Activated CD4-positive, CD25-positive, alpha-beta regulatory T cell treated with anti-CD3 and anti-CD28 coated beads, Interleukin-2, amount 50 U/mL, for 16 hours (primary cell): Measurements from ENCODE around the gene HNF1B.
"Not testable (repeated sequence)": the region's sequence is repeated elsewhere in the genome, so short reads cannot be mapped to it uniquely, and the experiment has no call there.

Experiments used
- DNase-seq: peaks from one replicate; pipeline ENCODE4 v3.0.0-alpha.2; 2020; ENCODE audit warnings: low read depth, low spot score

Gene HNF1B

DNA sequence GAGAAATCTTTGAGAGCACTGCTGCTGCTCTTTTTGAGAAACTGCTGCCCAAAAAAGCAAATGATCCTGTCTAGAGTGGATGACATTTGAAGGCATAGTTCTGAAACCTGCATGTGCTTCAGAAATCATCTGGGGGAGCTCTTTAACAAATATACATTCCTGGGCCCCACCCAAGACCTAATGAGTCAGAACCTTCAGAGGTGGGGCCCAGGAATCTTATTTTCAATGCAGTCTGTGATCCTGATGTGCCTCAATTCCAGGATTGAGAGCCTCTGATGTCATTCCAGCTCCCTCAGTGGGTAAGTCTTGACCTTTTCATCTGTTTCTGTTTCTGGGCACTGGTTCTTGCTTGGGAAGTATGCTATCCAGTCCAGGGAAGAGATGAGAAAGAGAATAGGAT is 42.3 kb downstream of the HNF1B start:
- no peak for DNase-seq

DNA sequence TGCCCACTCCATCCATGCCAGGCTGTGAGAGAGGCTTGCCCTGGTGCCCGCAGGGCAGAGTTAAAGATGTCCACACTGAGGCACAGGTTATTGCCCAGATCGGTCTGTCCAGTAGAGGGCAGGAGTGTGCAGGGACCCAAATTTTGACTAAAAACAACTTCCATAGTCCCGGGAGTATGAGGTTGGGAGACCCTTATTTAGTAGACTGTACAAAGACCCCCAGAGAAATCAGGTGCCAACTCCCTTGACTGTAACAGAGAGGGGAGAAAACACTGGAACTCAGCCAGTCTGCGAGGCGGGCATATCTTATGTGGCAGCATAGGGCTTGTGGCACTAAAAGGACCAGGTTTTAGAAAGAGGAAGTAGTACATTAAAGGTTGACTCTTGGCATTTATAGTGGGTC is 43.4 kb downstream of the HNF1B start:
- peak; percentile 4 for DNase-seq

DNA sequence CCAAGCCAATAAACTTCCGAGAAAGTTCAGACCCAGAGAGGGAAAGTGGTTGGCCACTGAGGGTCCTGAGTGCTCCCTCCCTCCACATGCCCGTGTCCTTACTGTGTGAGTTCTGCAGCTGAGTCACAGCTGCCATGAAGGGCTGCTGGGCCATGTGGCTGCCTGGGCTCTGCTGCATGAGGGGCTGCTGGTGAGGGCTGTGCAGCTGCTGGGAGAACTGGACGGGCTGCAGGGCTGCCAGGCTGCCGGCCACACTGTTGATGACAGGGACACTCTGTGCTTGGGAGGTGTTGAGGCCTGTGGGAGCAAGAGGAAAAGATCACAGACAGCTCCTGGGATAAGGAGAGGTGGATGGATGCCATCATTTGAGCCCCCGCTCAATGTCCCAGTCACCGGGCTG is 44.0 kb downstream of the HNF1B start:
- no peak for DNase-seq

DNA sequence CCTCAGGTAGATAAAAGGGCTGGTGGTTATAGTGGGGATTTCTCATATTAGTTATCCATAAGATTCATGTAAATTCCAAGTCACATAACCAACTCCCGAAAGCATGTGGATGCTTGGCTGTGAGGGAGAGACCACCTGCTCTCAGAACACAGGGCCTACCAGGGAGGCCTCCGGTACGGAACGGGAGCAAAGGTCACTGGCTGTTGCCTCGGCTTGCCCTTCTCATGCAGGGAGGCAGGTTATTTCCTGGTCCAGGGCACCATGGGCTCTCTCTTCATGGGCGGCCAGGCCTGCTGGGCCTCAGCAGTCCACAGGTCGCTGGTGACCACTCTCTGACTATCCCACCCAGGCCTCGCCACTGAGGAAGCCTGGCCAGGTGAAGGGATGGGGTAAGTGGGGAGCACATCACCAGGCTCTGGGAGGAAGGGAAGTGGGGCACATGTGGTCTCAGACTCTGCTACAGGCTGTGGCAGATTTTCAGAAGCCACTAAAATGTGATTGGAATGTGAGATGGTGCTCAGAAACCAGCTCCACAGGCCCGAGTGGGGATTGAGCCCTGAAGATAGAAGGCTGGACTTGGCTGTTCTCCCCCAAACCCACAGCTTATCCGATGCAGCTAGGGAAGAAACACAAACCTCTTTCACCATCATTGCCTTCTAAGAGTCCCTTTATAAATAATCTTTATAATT is 45.4 kb downstream of the HNF1B start:
- no peak for DNase-seq

DNA sequence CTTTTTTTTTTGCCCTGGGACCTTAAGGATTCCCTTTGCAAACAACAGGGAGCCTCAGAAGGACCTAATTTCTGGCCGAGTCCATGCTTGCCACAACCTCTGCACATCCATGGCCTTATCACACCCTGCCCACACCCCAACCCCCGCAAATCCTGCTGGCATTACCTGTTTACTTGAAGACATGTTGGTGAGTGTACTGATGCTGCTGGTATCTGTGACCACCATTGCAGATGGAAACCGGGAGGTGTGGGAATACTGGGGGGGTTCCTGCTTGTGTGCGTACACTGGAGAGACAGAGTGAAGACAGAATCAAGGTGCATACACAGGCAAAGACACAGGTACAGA is 46.0 kb downstream of the HNF1B start:
- no peak for DNase-seq

DNA sequence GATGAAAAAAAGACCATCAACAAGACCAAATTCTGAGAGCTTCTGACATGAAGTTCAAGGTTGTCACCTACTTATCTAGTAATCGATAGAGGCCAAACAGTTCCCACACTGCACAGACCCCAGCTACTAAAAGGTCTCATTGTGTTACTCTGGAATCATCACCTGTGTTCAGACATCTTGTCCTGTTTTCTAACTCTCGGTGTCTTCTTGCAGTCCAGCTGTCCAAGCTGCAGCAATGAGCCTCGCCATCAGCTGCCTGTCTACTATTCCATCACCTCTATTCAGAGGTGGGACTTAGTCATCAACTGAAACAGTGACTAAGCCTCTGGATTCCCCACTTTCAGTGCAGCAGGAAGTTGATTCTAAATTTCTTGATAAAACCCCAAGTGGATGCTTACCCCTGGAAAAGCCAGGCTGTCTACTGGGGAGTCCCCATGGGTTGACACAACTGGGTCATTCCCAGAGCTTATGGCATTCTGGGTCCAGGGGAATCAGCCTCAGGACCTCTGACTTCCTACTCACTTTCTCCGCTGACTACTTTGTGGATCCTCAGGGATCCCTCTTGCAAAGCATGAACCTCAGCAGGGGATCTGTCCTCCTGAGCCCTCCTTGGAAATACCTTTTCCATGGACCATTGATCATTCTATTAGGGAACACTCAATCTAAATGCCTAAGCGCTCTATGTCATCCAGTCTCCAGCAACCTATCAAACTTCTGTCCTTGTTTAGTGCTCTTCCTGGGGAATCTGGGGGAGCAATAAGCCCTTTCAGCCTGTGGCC is 46.5 kb downstream of the HNF1B start:
- no peak for DNase-seq

DNA sequence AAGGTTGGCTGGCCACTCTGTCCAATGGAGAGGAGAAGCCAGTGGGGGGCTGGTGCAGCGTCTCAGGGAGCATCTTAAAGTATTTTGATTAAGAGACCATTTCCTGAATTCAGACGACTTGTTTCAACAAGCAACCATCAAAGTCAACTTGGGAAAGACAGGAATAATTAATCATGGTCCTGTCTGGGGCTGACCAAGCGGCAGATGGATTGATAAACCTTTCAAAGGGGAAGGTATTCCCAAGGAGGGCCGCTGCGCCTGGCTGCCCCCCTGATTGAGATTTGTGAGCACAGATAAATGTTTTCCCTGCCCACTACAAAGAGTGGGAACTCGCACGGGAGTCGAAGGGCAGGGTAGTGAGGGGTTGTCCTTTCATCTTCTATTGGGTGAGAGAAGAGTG is 47.5 kb downstream of the HNF1B start:
- DNase-seq: no peak

DNA sequence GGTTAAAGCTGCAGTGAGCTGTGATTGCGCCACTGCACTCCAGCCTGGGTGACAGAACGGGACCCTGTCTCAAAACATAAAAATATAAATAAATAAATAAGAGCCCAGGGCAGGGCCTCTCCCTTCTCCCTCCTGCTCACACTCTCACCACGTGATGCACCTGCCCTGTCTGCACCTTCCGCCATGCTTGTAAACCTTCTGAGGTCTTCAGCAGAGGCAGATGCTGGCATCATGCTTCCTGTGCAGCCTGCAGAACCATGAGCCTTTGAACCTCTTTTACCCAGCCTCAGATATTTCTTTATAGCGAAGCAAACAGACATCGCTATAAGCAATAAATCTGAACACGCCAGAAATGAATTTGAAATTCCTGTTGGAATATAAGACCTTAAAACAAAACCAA is 48.5 kb downstream of the HNF1B start:
- DNase-seq: no peak

DNA sequence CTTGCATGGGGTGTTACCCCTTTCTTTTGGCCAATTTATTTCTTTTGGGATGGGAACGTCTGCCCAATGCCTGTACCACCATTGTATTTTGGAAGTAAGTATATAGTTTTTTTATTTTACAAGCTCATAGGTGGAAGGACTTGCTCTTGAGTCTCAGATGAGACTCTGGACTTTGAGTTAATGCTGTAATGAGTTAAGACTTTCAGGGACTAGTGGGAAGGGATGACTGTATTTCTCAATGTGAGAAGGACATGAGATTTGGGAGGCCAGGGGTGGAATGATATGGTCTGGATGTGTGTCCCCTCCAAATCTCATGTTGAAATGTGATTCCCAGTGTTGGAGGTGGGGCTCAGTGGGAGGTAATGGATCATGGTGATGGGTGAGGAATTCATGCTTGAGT is 49.1 kb downstream of the HNF1B start:
- no peak for DNase-seq

DNA sequence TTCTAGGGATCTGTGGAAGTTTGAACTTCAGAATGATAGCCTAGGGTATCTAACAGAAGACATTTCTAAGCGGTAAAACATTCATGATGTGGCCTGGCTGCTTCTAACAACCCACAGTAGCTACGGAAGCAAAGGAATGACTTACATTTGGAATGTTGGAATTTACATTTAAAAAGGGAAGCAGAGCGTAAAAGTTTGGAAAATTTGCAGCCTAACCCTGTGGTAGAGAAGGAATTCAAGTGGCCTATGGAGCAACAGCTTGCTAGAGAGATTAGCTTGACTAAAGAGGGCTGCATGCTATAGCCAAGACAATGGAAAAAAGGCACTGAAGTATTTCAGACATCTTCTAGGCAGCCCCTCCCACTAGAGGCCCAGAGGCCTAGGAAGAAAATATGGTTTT is 50.1 kb downstream of the HNF1B start:
- DNase-seq: no peak

DNA sequence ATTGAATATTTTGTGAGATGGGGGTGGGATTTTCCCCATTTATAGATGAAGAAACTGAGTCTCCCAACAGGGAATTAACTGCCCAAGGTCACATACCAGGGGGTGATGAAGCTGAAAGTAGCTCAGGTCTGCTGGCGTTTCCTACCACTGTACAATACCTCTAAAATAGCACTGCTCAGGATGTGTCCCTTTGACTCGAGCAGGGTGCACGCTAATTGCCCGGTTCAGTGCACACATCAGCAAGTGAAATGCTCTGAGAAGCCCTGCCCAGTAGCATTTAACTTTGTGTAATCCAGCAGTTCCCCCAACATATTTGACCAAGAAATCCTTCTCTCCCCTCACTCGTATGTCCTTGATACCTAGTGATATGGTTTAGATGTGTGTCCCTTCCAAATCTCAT is 51.5 kb downstream of the HNF1B start:
- no peak for DNase-seq

DNA sequence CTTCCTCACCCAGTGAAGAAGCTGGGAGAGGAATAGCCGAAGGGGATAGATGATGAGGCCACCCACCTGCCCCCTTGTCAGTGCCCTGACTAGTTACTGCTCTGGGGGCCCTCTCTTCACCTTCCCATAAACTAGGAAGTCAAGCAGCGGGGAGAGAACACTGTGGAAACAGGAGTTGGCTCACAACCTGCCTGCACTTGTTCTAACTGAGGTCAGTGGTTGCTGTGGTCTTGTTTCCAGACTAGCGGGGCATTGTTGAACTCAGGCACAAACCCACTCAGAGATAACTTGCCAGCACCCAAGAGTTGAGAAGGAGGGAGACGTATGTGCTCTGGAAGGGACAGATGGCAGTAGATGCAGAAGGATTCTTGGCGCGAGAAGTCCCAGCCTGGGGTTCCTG is 53.1 kb downstream of the HNF1B start:
- DNase-seq: no peak

DNA sequence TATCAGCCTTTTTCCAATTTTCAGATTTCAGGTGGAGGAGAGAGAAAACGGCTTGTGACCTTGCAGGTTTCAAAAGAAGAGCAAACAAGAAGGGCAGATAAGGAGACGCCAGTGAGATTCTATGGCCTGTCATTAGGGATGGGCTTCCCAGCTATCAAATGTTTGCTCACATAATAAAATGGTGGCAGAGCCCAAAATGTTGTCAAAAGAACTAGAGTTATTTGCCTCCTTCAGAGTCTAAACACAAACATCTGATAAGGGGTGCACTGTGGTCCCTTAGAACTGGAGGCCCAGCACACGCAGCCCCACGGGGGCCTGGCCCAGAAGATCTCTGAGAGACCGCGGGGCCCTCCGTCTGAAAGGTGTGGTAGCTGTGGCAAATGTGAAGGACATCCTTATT is 55.5 kb downstream of the HNF1B start:
- no peak for DNase-seq

DNA sequence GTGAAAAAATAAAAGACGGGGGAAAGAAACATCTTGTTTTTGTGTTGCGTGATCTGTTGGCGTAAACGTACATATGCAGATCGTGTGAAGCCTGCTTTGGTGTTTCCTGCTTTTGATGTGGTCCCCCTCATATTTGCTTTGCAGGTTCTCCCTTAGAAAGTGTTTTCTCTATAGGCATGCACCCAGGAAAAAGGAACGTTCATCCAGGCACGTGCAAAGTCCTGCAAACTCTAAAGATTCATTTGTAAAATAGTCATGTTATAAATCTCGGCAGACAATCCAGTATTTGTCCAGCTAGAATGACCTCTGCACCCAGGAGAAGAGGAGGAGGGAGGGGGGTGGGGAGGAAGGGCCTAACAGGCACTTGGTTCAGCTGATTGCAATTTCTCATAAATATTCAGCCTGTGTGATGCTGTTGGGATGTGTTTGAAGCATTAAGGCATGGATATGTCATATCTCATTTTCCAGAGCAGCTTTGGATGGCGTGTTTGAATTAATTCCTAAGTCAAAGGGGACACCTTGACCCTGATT is 61.3 kb downstream of the HNF1B start:
- no peak for DNase-seq

DNA sequence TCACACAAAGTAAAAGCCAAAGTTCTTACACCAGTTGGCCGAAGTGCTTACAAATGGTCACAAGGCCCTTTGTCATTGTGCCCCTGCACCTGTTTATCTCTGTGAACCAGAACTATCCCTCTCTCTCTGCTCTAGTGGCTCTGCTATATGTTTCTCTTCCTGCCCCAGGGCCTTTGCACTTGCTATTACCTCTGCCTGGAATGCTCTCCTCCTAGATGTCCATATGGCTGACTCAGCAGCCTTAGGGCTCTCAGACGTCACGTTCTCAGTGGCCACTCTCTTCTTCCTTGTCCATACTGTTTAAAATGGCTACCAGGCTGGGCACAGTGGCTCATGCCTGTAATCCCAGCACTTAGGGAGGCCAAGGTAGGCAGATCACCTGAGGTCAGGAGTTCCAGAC is 62.9 kb downstream of the HNF1B start:
- no peak for DNase-seq

DNA sequence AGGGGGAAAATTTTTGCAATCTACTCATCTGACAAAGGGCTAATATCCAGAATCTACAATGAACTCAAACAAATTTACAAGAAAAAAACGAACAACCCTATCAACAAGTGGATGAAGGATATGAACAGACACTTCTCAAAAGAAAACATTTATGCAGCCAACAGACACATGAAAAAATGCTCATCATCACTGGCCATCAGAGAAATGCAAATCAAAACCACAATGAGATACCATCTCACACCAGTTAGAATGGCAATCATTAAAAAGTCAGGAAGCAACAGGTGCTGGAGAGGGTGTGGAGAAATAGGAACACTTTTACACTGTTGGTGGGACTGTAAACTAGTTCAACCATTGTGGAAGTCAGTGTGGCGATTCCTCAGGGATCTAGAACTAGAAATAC is 64.9 kb downstream of the HNF1B start:
- not testable (repeated sequence) for DNase-seq

DNA sequence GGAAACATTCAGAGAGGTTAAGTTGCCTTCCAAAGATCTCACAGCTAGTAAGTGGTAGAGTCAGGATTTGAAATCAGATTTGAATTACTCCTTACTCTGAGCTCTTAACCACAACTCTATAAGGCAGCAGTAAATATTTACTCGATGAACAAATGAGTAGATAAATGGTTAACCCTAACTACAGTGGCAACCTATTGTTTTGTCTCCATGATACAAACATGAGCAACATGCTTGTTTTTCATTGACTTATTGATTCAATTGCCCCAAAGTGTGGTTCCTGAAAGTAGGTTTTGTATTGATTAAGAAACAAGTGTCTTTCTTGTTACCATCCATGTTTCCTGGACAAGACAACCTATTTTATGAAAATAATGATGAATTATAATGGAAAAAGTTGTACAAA is 66.8 kb downstream of the HNF1B start:
- DNase-seq: no peak

DNA sequence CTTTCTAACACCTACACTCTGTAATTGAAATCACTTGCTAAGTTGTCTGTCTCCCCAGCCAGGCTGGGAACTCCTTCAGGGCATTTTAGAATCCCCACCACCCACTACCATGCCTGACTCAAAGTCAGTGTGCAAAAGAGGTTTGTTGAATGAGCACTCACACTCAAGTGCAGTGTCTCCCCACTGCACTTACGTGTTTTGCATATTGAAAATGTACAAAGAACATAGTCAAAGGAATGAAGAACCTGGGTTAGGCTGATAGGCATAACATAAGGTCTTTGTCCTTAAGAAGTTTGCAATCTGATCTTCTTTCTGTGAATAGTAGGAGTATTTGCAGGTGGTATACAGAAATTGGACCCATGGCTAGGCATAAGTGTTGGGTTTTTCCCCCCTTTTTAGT is 67.8 kb downstream of the HNF1B start:
- DNase-seq: no peak

DNA sequence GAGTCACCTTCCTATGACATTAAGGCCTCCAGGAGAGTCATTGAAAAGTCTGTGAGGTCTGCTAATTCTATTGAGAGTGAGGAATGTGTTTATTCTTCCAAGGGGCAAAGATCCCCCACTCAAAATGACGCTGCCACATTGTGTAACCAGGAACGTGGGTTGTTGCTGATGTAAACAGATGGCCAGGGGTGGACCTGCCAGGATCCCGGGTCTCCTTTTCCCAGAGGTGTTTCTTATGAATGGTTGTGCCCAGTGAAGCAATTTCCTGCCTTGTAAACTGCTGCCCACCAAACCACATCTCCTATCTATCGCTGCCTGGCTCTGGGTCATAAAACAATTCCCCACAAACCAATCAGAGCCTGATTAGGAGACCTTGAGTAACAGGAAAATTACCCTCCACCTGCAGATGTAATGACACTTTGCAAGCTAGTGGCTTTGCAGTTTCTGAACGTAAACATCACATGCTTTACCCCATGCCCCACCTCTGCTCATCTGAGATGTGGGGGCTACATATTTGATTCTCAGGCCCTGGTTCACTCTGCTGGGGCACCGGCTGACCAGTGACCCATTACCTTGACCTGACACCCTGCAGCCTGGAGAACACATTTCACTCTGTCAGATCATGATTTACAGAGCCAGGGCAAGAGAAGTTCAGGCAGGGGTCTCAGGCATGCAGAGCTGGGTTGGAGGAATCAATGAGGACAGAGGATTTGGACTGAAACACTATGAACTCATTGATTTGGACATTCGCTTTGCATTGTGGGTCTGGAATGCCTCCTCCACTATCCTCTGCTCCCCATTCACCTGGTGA is 68.5 kb downstream of the HNF1B start:
- no peak for DNase-seq

DNA sequence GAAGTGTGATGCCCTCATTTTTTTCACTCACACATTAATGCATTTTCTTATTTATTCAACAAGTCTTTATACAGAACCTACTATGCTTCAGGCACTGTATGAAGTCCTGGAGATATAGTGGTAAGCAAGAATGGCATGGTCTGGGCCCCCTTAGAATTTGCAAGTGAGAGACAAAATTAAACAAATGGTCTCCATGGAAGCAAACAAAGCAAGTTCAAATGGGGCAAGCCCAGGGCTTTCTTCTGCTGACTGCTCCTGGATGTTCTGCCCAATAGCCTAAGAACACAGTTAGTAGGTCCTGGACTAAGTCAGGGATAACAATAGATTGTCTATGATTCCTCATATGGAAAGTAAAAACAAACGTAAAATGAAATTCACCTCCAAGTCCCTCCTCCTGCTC is 70.3 kb downstream of the HNF1B start:
- no peak for DNase-seq

DNA sequence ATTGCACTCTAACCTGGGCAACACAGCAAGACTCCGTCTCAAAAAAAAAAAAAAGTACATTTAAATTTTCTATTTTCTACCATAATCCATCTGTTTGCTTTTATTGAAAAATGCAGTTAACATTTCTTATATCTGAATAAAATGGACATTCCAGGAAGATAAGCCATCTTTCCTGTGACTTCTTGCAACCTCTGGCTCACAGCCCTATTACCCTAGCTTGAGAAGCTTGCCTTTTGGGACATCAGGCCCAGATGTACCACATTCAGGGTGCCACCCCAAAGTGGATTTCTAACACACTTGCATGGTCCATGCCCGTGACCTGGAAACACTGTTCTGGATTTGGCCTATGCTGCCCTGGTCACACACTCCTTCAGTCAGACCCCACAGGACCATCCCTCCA is 71.5 kb downstream of the HNF1B start:
- no peak for DNase-seq

DNA sequence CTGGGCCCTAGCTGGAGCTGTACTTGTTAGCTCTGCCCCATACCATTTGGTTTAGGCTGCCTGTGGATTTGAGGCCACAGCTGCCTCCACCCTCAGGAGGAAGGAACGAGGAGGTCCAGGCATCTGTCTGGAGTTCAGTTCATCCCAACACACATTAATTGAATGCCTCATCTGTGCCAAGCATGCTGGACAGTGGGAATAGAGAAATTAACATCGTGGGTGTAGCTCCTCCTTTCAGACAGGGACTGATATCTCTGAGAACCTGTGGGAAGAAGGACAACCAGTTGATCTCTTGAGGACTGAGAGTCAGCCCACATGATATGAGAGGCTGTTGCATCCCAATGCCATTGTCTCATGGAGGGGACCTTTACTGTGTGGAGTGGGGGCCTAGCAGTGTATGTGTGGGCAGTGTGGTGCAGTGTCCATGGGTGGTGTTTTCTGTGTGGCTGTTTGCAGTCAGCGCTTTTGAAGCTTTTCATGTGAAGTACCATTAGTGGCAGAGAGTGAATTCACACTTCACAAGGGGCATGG is 72.2 kb downstream of the HNF1B start:
- DNase-seq: no peak
